Heart right ventricle (tissue), 16 donors: Measurements from ENCODE around the gene PLEK. TPM values are rescaled to one million over a fixed set of nuclear protein-coding genes. Genes with fewer than 3 reads are reported as not detected.

Experiments used
- ATAC-seq, 8 donors: fragments of 200-7000 bp; cut with Tn5 transposase; one replicate each; pipeline ENCODE4 v1.9.1; 2020; ENCODE audit warnings: mild to moderate bottlenecking in 8 of 8, moderate library complexity in 8 of 8, moderate number of reproducible peaks in 1 of 8
- DNase-seq, 2 donors: peaks; one replicate each; pipeline ENCODE4 v3.0.0-alpha.2; 2020
- H3K27ac ChIP-seq, 10 donors: fragments of 200-600 bp; sonication (generic) in 2 of 10; one replicate each; pipeline versions ENCODE4 v1.5.0 to v1.8.0; 2020 to 2022; ENCODE audit warnings: mild to moderate bottlenecking in 3 of 10
- H3K27me3 ChIP-seq, 7 donors: fragments of 200-600 bp; one replicate each; pipeline ENCODE4 v1.8.0; 2021 to 2022; ENCODE audit warnings: mild to moderate bottlenecking in 2 of 7
- H3K36me3 ChIP-seq, 9 donors: fragments of 200-600 bp; sonication (generic) in 1 of 9; one replicate each; pipeline versions ENCODE4 v1.5.0 to v1.8.0; 2020 to 2022; ENCODE audit warnings: mild to moderate bottlenecking in 2 of 9
- H3K4me1 ChIP-seq, 9 donors: fragments of 200-600 bp; sonication (generic) in 1 of 9; one replicate each; pipeline versions ENCODE4 v1.5.0 to v1.8.0; 2020 to 2022; ENCODE audit warnings: mild to moderate bottlenecking in 4 of 9
- H3K4me3 ChIP-seq, 10 donors: fragments of 200-600 bp; sonication (generic) in 2 of 10; one replicate each; pipeline versions ENCODE4 v1.5.0 to v1.8.0; 2020 to 2022; ENCODE audit warnings: mild to moderate bottlenecking in 7 of 10, moderate library complexity in 2 of 10
- H3K9me3 ChIP-seq, 11 donors: fragments of 200-600 bp in 10 of 11; sonication (generic) in 2 of 11; one replicate each; pipeline versions ENCODE4 v1.5.0 to v1.8.0; 2013 to 2022; ENCODE audit warnings: mild to moderate bottlenecking in 2 of 11, control low read depth in 1 of 11, moderate library complexity in 1 of 11
- CTCF ChIP-seq, 9 donors: fragments of 200-600 bp; sonication (generic) in 2 of 9; IDR thresholded peaks; one replicate each; pipeline versions ENCODE4 v1.5.0 to v1.8.0; 2021 to 2022; ENCODE audit warnings: antibody characterized with exemption in 9 of 9, mild to moderate bottlenecking in 5 of 9, moderate library complexity in 1 of 9
- WGBS, 2 donors: extraction: QIAGEN DNeasy Blood & Tissue Kit; methylation state at CpG; one replicate each; pipeline ENCODE4 v1.1.7; 2013; ENCODE audit warnings: inconsistent platforms in 1 of 2; 5-methylcytosine and 5-hydroxymethylcytosine counted together
- intact Hi-C, 10 donors: fragments of 100-400 bp; cut with DNase I; formaldehyde crosslinking; loops; one replicate each; pipeline versions ENCODE4 v1.11.1 to v1.14.2; 2022
- polyA plus RNA-seq, 2 donors: library from polyadenylated mRNA; stranded (reverse); fragments of 200-250 nt; gene quantifications; one replicate each; pipeline ENCODE4 v1.2.3, GENCODE V29; 2013
- total RNA-seq, 10 donors: library from RNA; stranded (reverse); fragmentation: NEBNext Ultra II Directional in 3 of 10; extraction: Animal tissue kit (Norgen Biotek cat#: 25700) in 3 of 10; gene quantifications; one replicate each; pipeline versions ENCODE4 v1.2.1 to v1.2.4, GENCODE V29; 2021 to 2023
- donor health status: Arrhythmogenic right ventricular cardiomyopathy.
- donor health status: ischemic (EF 13 %, LVEDD 7.1; RV severe dilation, severe dysfunction).
- donor health status: healthy with polysubstance abuse.
- donor health status: DM: no; HTN: yes; CAD: no.
- donor health status: DM: no; HTN: no; CAD: no.
- donor health status: ischemic (EF 25% LVEDD 6.9; RV normal size, moderate dysfunction).
- donor health status: ischemic (EF 25% LVEDD 5.7; RV mildly dilated, moderate dysfunction).
- donor health status: healthy.
- donor health status: DM: yes; HTN: yes; CAD: no.
- donor health status: Ischemic cardiomyopathy.
- donor health status: ischemic (EF 35%, LVEDD 5.7; RV mildly dilated, moderate dysfunction).
- donor health status: nonischemic (EF 11% LVEDD 7.7; RV severe dilation, severe dysfunction).
- donor health status: DM: yes; HTN: yes; CAD: no.
- donor health status: PGD.
- donor health status: ischemic (EF 29% LVEDD 5.4; RV normal size, mild dysfunction).
- donor health status: nonischemic (EF 23%, LVEDD 6.1; RV moderate dilation, normal function).

PLEK gene
- total and polyA plus RNA-seq, 12 donors = 1.1 to 46.3 (median 2.7) TPM

DNA sequence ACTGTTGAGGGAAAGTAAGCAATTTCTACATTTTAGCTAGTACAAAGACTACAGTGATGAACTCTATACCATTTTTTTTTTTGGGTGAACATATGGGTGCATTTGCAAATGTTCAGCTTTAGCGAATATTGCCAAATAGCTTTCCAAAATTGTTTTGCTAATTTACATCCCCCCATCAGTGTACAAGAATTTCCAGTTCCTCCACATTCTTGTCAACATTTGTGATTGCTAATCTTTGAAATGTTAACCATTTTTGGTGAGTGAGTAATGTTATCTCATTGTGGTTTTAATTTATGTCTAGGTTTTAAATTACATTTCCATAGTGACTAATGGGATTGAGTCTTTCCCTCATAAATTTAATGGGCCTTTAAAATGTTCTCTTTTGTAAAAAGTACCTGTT, 28.9 kb upstream of the PLEK start:
- WGBS, 2 donors = 89% methylated on average over 1 of the region's 1 CpG

GRCh38 chr2:68340226-68341061, 24.6 kb upstream of the PLEK start:
- Histone ChIP-seq H3K27ac (no peak overlapping the region), H3K4me3 (no peak overlapping the region), H3K4me1 (peaks cover 0 to 16% (median 0%) of the 10 kb centered on the region in 9 donors), H3K36me3 (no peaks in the 10 kb centered on the region), H3K9me3 (no peaks in the 10 kb centered on the region), H3K27me3 (peaks cover 0 to 21% (median 5%) of the 10 kb centered on the region in 7 donors)
- ATAC-seq (no peak), DNase-seq (no peak)
- WGBS, 2 donors = 60 to 63% methylated on average over 5 of the region's 5 CpGs
- no peak for TF ChIP-seq CTCF (IDR thresholded peaks at IDR 0.05)
- intact Hi-C loops = no loop called here

More for the DNA sequence above, 28.9 kb upstream of the PLEK start:
- intact Hi-C loops = no loop called here
- Histone ChIP-seq H3K36me3 (no peaks in the 10 kb centered on the region), H3K27ac (no peak overlapping the region), H3K9me3 (no peaks in the 10 kb centered on the region), H3K4me1 (no peaks in the 10 kb centered on the region), H3K27me3 (peaks cover 0 to 8% (median 0%) of the 10 kb centered on the region in 7 donors), H3K4me3 (no peak overlapping the region)
- ATAC-seq = no peak
- no peak for TF ChIP-seq CTCF (IDR thresholded peaks at IDR 0.05)
- no peak for DNase-seq

GRCh38 chr2:68341062-68341329, 24.1 kb upstream of the PLEK start:
- DNase-seq = no peak
- WGBS, 2 donors = 92 to 94% methylated on average over 3 of the region's 3 CpGs
- intact Hi-C loops = no loop called here
- Histone ChIP-seq H3K27me3 (peaks cover 0 to 21% (median 9%) of the 10 kb centered on the region in 7 donors), H3K36me3 (no peaks in the 10 kb centered on the region), H3K4me3 (no peak overlapping the region), H3K4me1 (peaks cover 0 to 16% (median 0%) of the 10 kb centered on the region in 9 donors), H3K27ac (no peak overlapping the region), H3K9me3 (no peaks in the 10 kb centered on the region)
- TF ChIP-seq CTCF (IDR thresholded peaks at IDR 0.05) = no peak
- no peak for ATAC-seq

DNA sequence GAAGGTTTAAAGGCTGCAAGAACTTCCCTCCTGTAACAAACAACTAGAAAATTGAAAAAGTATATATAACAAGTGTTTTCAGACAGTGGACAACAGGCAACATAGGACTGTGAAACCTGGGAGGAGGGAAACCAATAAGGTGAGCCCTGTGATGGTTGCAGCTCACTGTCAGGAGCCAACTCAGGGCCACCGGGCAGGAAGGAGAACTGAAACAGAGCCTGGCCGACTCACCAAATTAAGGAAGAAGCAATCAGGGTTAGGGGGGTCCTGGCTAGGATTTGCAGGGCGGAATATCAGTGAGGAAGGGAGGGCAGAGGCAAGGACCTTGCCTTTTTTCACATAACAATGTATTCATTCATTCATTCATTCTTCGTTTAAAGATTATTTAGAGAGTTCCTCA, 23.5 kb upstream of the PLEK start:
- no peak overlapping the region for H3K4me3 ChIP-seq
- DNase-seq (no peak), ATAC-seq (no peak)
- peaks cover 0 to 21% (median 9%) of the 10 kb centered on the region in 7 donors for H3K27me3 ChIP-seq
- TF ChIP-seq CTCF (IDR thresholded peaks at IDR 0.05) = no peak
- H3K9me3 ChIP-seq = no peaks in the 10 kb centered on the region
- peaks cover 0 to 16% (median 0%) of the 10 kb centered on the region in 9 donors for H3K4me1 ChIP-seq
- intact Hi-C loops = no loop called here
- no peak overlapping the region for H3K27ac ChIP-seq
- no peaks in the 10 kb centered on the region for H3K36me3 ChIP-seq
- WGBS, 2 donors = 75 to 77% methylated on average over 4 of the region's 4 CpGs
